ENCODE measurements around the gene HBG1.

HBG1 gene

DNA sequence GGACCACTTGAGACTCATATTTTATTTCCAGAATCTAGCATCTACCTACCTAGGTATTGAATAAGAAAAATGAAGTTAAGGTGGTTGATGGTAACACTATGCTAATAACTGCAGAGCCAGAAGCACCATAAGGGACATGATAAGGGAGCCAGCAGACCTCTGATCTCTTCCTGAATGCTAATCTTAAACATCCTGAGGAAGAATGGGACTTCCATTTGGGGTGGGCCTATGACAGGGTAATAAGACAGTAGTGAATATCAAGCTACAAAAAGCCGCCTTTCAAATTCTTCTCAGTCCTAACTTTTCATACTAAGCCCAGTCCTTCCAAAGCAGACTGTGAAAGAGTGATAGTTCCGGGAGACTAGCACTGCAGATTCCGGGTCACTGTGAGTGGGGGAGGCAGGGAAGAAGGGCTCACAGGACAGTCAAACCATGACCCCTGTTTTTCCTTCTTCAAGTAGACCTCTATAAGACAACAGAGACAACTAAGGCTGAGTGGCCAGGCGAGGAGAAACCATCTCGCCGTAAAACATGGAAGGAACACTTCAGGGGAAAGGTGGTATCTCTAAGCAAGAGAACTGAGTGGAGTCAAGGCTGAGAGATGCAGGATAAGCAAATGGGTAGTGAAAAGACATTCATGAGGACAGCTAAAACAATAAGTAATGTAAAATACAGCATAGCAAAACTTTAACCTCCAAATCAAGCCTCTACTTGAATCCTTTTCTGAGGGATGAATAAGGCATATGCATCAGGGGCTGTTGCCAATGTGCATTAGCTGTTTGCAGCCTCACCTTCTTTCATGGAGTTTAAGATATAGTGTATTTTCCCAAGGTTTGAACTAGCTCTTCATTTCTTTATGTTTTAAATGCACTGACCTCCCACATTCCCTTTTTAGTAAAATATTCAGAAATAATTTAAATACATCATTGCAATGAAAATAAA is 24.8 kb downstream of the HBG1 start:
- no peak for FAIRE-seq

DNA sequence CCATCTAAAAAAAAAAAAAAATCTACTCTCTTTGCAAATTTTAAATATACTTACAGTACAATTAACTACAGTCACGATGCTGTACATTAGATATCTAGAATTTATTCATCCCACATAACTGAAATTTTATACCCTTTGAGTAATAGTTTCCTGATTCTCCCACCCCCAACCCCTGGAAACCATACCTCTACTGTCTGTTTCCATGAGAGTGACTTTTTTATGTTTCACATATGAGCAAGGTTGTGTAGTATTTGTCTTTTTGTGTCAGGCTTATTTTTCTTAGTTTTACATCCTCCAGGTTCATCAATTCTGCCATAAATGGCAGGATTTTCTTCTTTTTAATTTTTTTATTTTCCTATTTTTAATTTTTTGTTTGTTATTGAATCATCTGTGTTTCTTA is 26.0 kb downstream of the HBG1 start:
- FAIRE-seq = no peak

DNA sequence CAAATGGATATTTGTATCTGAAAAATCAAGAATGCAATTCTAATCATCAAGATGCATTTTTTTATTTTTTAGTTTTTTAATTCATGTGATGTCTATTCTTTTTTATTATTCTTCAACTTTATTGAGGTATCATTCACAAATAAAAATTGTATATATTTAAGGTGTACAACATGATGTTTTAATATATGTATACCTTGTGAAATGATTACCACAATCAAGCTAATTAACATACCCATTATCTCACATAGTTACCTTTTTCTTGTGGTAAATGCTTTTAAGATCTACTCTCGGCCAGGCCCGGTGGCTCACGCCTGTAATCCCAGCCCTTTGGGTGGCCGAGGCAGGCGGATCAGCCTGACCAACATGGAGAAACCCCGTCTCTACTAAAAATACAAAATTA is 26.5 kb downstream of the HBG1 start:
- no peak for FAIRE-seq

DNA sequence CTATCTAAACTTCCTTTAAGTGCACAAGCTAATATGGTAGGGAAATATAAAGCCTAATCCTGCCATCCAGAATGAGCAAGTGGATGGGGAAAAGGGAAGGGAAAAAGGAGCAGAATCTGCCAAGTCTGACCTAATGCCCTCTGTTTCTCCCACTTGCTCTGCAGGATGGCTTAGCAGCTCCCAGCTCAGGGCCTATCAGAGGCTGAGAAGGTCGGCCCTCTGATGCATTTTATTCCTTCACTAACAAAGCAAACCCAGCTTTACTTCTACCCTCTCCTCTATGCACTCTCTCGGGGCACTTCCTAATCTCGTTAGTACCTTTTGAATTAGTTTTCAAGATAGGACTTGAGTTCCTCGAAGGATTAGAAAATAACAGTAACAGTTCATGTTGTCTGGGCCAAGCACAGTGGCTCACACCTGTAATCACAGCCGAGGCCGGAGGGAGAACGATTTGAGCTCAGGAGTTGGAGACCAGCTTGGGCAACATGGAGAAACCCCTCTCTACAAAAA is 39.2 kb downstream of the HBG1 start:
- no peak for FAIRE-seq

DNA sequence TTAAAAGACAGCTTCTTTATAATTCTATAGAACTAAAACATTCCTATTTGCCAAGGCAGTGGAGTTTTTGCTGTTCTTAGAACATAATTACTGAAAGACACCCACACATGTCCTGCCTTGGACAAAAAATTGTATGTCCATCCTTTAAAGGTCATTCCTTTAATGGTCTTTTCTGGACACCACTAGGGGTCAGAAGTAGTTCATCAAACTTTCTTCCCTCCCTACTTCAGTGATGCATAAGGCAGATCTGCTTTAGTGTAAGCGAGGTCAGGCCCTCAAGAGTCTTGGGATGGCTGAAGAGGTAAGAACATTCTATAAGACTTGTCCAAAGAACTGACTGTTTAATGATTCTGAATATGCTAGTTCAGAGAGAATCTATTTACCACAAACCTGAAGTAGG is 44.9 kb downstream of the HBG1 start:
- FAIRE-seq = no peak

DNA sequence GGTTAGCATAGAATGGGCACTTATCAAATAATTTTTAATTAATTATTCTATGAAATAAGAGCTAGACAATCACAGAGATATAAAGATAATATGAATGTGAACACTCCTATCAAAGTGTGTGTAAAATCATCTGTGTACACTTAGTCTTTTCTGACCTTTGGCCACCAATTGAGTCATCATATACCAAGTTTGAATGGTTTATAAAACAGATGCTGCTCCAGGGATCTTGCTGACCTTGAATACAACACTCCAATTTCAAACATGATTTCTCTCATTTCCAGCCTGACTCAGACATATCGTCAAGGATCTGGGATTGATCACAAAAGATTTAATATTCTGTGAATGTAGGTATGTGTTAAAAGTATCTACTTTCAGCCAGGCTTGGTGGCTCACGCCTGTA is 46.3 kb downstream of the HBG1 start:
- FAIRE-seq = no peak

DNA sequence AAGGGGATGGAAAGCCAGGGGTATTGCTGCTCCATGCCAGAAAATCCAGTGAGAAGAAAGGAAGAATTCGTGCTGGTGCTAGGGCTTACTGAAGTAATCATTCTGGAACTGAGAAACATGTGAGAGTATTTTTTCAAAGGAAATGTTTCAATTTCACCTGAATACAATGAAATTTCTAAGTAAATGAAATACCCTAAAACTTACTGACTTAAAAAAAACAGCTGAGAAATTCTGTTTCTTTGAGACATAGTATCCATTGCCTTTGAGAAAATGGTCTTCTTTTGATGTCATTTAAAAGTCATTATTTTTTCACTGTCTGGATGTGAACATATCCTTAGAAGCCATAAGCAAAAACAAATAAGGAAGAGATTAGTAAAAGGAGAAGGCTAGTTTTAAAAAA is 49.1 kb downstream of the HBG1 start, which contains the start of gene OR51V1:
OR51V1 (minus strand) TSS at position 101 of the 400 bp plus-strand sequence; CDS start at position 101, 0 bp downstream.
- no peak for FAIRE-seq

DNA sequence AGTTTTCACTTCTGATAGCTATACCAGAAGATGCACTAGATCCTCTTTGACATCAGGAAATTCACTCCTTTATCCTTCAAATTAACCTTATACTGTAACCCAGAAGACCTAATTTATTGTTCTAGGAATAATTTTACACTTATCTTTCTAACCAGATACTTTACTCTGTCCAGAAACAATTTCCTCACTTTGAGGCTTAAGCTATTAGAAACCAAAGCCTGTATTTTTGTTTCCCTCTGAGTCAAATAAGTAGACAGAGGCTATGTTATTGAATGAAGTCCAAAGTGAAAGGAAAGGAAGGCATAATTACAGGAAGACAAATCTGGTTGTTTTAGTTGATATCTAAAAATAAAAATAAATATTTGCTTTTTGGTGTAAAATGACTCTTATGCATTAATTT is 51.4 kb downstream of the HBG1 start:
- no peak for FAIRE-seq
